SK-N-SH (cell line): ENCODE measurements around the gene CCDC70. TPM values are rescaled to one million over a fixed set of nuclear protein-coding genes. Genes with fewer than 3 reads are reported as not detected.

Source experiments
- CTCF ChIA-PET: fragments of 300-600, 350-600 bp; formaldehyde crosslinking; extraction: SDS; loops from one replicate; lab custom pipeline; 2021; lab: Yijun Ruan, JAX
- POLR2A ChIA-PET: fragments of 350-600 bp; sonication (Branson Sonifier 250); formaldehyde crosslinking; extraction: SDS; loops from one replicate; lab custom pipeline; 2020; ENCODE audit warnings: antibody characterized with exemption, inconsistent platforms; lab: Yijun Ruan, JAX
- DNase-seq: peaks from one replicate; pipeline ENCODE4 v3.0.0; 2012
- H2AFZ ChIP-seq: fragments of 200-600 bp; sonication (generic); 2 replicates; pipeline ENCODE4 v1.8.1; 2016; ENCODE audit warnings: antibody characterized with exemption, mild to moderate bottlenecking, low read depth
- H3F3A ChIP-seq: fragments of 200-600 bp; sonication (generic); replicated peaks from 2 replicates; pipeline ENCODE3; 2016; ENCODE audit warnings: antibody characterized with exemption, mild to moderate bottlenecking; ENCODE audit not compliant: insufficient read depth
- H3K27ac ChIP-seq, 2 experiments: fragments of 200-500 bp in 1 of 2; fragments of 200-600 bp in 1 of 2; sonication (Bioruptor generic) in 1 of 2; sonication (generic), shearing (Covaris generic) in 1 of 2; 2 replicates each; pipeline versions ENCODE4 v1.5.1 to v1.6.1; 2014 to 2016; ENCODE audit warnings: low read depth in 2 of 2, inconsistent platforms in 1 of 2, low read length in 1 of 2, mild to moderate bottlenecking in 1 of 2, mixed read lengths in 1 of 2
- H3K27me3 ChIP-seq: fragments of 200-600 bp; sonication (generic), shearing (Covaris generic); 2 replicates; pipeline ENCODE4 v1.6.1; 2016; ENCODE audit warnings: mixed run types; ENCODE audit not compliant: insufficient read depth
- H3K36me3 ChIP-seq, 2 experiments: fragments of 200-500 bp in 1 of 2; fragments of 200-600 bp in 1 of 2; sonication (Bioruptor generic) in 1 of 2; sonication (generic) in 1 of 2; replicated peaks in 1 of 2; 2 replicates each; pipeline versions ENCODE3 to v1.5.1; 2014 to 2016; ENCODE audit warnings: low read length in 1 of 2, mild to moderate bottlenecking in 1 of 2; ENCODE audit not compliant: insufficient read depth in 2 of 2, control insufficient read depth in 1 of 2
- H3K4me1 ChIP-seq, 2 experiments: fragments of 200-500 bp in 1 of 2; fragments of 200-600 bp in 1 of 2; sonication (Bioruptor generic) in 1 of 2; sonication (generic), shearing (Covaris generic) in 1 of 2; 2 replicates each; pipeline versions ENCODE4 v1.5.1 to v1.6.1; 2014 to 2016; ENCODE audit warnings: low read depth in 1 of 2, low read length in 1 of 2, mixed run types in 1 of 2; ENCODE audit not compliant: insufficient read depth in 2 of 2, control insufficient read depth in 1 of 2
- H3K4me2 ChIP-seq: fragments of 200-600 bp; sonication (generic), shearing (Covaris generic); 2 replicates; pipeline ENCODE4 v1.6.1; 2017; ENCODE audit warnings: mixed run types
- H3K4me3 ChIP-seq, 2 experiments: fragments of 200-500 bp in 1 of 2; fragments of 200-600 bp in 1 of 2; sonication (Bioruptor generic) in 1 of 2; sonication (generic), shearing (Covaris generic) in 1 of 2; 2 replicates each; pipeline versions ENCODE4 v1.5.1 to v1.8.1; 2014 to 2016; ENCODE audit warnings: low read depth in 2 of 2, inconsistent platforms in 1 of 2, low read length in 1 of 2, mild to moderate bottlenecking in 1 of 2, mixed read lengths in 1 of 2, moderate library complexity in 1 of 2
- H3K79me2 ChIP-seq: fragments of 200-600 bp; sonication (generic); 2 replicates; pipeline ENCODE4 v1.8.1; 2017; ENCODE audit warnings: mild to moderate bottlenecking; ENCODE audit not compliant: insufficient read depth
- H3K9ac ChIP-seq: fragments of 200-600 bp; sonication (generic); 2 replicates; pipeline ENCODE4 v1.6.1; 2017; ENCODE audit warnings: mixed run types
- H3K9me2 ChIP-seq: fragments of 200-600 bp; sonication (generic); 2 replicates; pipeline ENCODE4 v1.6.1; 2017; ENCODE audit warnings: mixed run types
- H3K9me3 ChIP-seq: fragments of 200-600 bp; sonication (generic); 2 replicates; pipeline ENCODE4 v1.6.1; 2017; ENCODE audit warnings: mixed run types, mild to moderate bottlenecking, moderate library complexity
- H4K20me1 ChIP-seq: fragments of 200-600 bp; sonication (generic); 2 replicates; pipeline ENCODE4 v1.6.1; 2017; ENCODE audit warnings: mild to moderate bottlenecking, mixed run types; ENCODE audit not compliant: insufficient read depth
- CHD2 ChIP-seq: fragments of 150-350 bp; IDR thresholded peaks from 2 replicates; pipeline ENCODE4 v1.6.1; 2018; ENCODE audit warnings: low read length; ENCODE audit not compliant: partially characterized antibody
- CTCF ChIP-seq: fragments of 200-600 bp; sonication (generic); IDR thresholded peaks from 2 replicates; pipeline ENCODE4 v1.6.1; 2017; ENCODE audit warnings: antibody characterized with exemption, mild to moderate bottlenecking, moderate library complexity
- ELF1 ChIP-seq: IDR thresholded peaks from 2 replicates; pipeline ENCODE4 v1.4.0; 2012
- EP300 ChIP-seq, 2 experiments: IDR thresholded peaks; 2 replicates each; pipeline versions ENCODE4 v1.4.0 to v1.6.1; 2012; ENCODE audit warnings: borderline replicate concordance in 1 of 2, low read depth in 1 of 2, low read length in 1 of 2
- FOXJ3 ChIP-seq: sonication (generic); formaldehyde crosslinking; IDR thresholded peaks from 2 replicates; pipeline ENCODE4 v1.5.1; 2020; ENCODE audit warnings: mild to moderate bottlenecking, missing genetic modification reagents
- GABPA ChIP-seq: IDR thresholded peaks from 2 replicates; pipeline ENCODE4 v1.4.0; 2012; ENCODE audit warnings: low read depth, mild to moderate bottlenecking
- JUND ChIP-seq: IDR thresholded peaks from 2 replicates; pipeline ENCODE4 v1.4.0; 2012
- MEF2A ChIP-seq: IDR thresholded peaks from 2 replicates; pipeline ENCODE4 v1.4.0; 2012; ENCODE audit warnings: low read depth, borderline replicate concordance
- MXI1 ChIP-seq: IDR thresholded peaks from 2 replicates; pipeline ENCODE4 v1.6.1; 2012; ENCODE audit warnings: mild to moderate bottlenecking, low read depth, low read length, improper control_type of control experiment
- RAD21 ChIP-seq: IDR thresholded peaks from 2 replicates; pipeline ENCODE4 v1.6.1; 2012; ENCODE audit warnings: mild to moderate bottlenecking, low read length
- SMC3 ChIP-seq: IDR thresholded peaks from 2 replicates; pipeline ENCODE4 v1.6.1; 2012; ENCODE audit warnings: low read depth, low read length, improper control_type of control experiment
- YY1 ChIP-seq: IDR thresholded peaks from 2 replicates; pipeline ENCODE4 v1.4.0; 2012; ENCODE audit warnings: low read depth, mild to moderate bottlenecking
- ZBTB33 ChIP-seq: IDR thresholded peaks from 2 replicates; pipeline ENCODE4 v1.4.0; 2012; ENCODE audit warnings: low read depth, borderline replicate concordance
- WGBS: methylation state at CpG from one replicate; pipeline ENCODE4 v1.1.6; 2017; ENCODE audit warnings: low lambda C conversion rate; 5-methylcytosine and 5-hydroxymethylcytosine counted together
- polyA plus RNA-seq, 3 experiments: library from polyadenylated mRNA; depleted of rRNA; stranded (reverse); fragments of >200 nt; gene quantifications; 2 replicates each; pipeline ENCODE4 v1.2.3, GENCODE V29; 2012
- TF ChIP-seq, protein P1 (sequence below): IDR thresholded peaks from 2 replicates; pipeline ENCODE4; 2012

Gene CCDC70
- polyA plus RNA-seq, 1 of the 3 experiments (the other 2 are of a cell fraction): not detected

GRCh38 chr13:51841732-51842131 is 20.0 kb upstream of the CCDC70 start:
- H3K9me2 ChIP-seq: no peaks in the 10 kb centered on the region
- no peak overlapping the region for H3K27ac ChIP-seq
- TF ChIP-seq SMC3 (no peak), CHD2 (no peak), EP300 (IDR thresholded peaks at IDR 0.05; ENCODE audit: borderline replicate concordance in 1 of 2, low read depth in 1 of 2, low read length in 1 of 2) (no peak), ELF1 (no peak), GABPA (no peak)
- TF ChIP-seq, protein P1, sequence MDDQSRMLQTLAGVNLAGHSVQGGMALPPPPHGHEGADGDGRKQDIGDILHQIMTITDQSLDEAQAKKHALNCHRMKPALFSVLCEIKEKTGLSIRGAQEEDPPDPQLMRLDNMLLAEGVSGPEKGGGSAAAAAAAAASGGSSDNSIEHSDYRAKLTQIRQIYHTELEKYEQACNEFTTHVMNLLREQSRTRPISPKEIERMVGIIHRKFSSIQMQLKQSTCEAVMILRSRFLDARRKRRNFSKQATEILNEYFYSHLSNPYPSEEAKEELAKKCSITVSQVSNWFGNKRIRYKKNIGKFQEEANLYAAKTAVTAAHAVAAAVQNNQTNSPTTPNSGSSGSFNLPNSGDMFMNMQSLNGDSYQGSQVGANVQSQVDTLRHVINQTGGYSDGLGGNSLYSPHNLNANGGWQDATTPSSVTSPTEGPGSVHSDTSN: no peak
- no peak overlapping the region for H3K4me3 ChIP-seq
- peaks cover 2 to 8% of the 10 kb centered on the region in 2 experiments; a peak in 1 of 4 replicates for H3K4me1 ChIP-seq
- H3K9ac ChIP-seq: no peak overlapping the region
- POLR2A ChIA-PET: no interaction called here
- no peaks in the 10 kb centered on the region for H3K9me3 ChIP-seq
- no peak for DNase-seq
- H2AFZ ChIP-seq: no peak overlapping the region
- no peak overlapping the region for H3K4me2 ChIP-seq
- no peaks in the 10 kb centered on the region for H3K36me3 ChIP-seq
- no peaks in the 10 kb centered on the region for H3F3A ChIP-seq
- no peaks in the 10 kb centered on the region for H3K27me3 ChIP-seq
- CTCF ChIA-PET: interaction anchor here (1.1 kb wide), 1 partner anchor 27 kb away, joined by 4 read pairs; no protein-coding TSS in a partner anchor
- H3K79me2 ChIP-seq: no peaks in the 10 kb centered on the region
- 73% methylated on average over 6 of the region's 6 CpGs for WGBS
- no peaks in the 10 kb centered on the region for H4K20me1 ChIP-seq

- 36% methylated on average over 3 of the region's 3 CpGs for WGBS
- H3K27ac ChIP-seq: no peak overlapping the region
- H3K27me3 ChIP-seq: no peaks in the 10 kb centered on the region
- no peaks in the 10 kb centered on the region for H4K20me1 ChIP-seq
- peaks cover 2% of the 10 kb centered on the region in 2 experiments; a peak in 2 of 4 replicates for H3K4me1 ChIP-seq
- ChIA-PET POLR2A (no interaction called here), CTCF (interaction anchor here (1.1 to 1.6 kb wide), 4 partner anchors 28 to 285 kb away, joined by 3 to 6 read pairs (median 5); partner anchors contain the start of gene NEK5)
- H3F3A ChIP-seq: no peaks in the 10 kb centered on the region
- no peak overlapping the region for H3K4me3 ChIP-seq
- no peaks in the 10 kb centered on the region for H3K9me3 ChIP-seq
- H3K9me2 ChIP-seq: no peaks in the 10 kb centered on the region
- no peak overlapping the region for H3K9ac ChIP-seq
- no peak for TF ChIP-seq JUND
- TF ChIP-seq, all 33 proteins: peak for 0
- Histone ChIP-seq H3K79me2 (no peaks in the 10 kb centered on the region), H3K36me3 (no peaks in the 10 kb centered on the region), H2AFZ (no peak overlapping the region), H3K4me2 (no peak overlapping the region)
- no peak for DNase-seq
Observed at GRCh38 chr13:51843529-51843928, 18.2 kb upstream of the CCDC70 start.

DNA sequence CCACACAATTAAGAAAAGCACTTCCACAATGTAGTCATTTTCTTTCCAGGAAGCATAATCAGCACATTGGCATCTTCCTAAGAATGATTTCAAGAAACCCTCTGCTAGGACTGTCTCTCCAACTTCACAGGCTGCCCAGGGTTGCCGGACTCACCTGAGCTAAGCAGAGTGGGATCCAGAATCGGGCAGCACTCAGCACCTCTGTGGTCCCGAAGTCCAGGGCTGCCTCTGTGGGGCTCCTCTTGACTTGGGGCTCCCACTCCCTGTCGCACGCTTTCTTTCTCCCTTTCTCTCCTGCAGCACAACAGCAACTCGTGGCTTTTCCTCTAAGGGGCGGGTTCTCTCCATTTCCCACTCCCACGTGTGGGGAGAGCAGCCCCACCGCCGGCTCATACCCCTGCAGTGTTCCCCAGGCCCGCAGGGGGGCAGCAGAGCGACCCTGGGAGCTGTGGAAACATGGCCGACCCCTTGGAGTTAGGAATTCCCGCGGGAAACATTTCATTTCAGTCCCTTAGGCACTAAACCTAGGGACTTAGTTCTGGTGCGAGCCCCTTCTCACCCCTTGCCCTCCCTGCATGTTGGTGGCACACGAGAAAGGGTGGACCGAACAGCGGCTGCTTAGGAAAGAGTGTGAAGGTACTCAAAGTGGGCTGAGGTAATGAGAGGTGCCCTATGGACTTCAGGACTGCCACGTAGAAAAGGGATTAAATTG is 16.8 kb upstream of the CCDC70 start, which contains the start of gene TMEM272:
Gene TMEM272 (minus strand): TSS at position 316 of the 712 bp plus-strand sequence. CDS start 6,647 bp downstream, outside the sequence.
- H3K4me3 ChIP-seq: peak within 1 kb of the TSS; percentile 25 to 57
- CTCF ChIA-PET: interaction anchor here (0.6 to 4.8 kb wide), 12 partner anchors 8 to 154 kb away, joined by 3 to 36 read pairs (median 4); no protein-coding TSS in a partner anchor

More for the DNA sequence above, 16.8 kb upstream of the CCDC70 start, which contains the start of gene TMEM272:
- Histone ChIP-seq H3K27ac (no peak within 1 kb of the TSS), H4K20me1 (no peaks in the 10 kb centered on the region), H3K4me1 (peaks cover 2 to 7% of the 10 kb centered on the region in 2 experiments; a peak in 2 of 4 replicates), H3K9me2 (no peaks in the 10 kb centered on the region), H3K9ac (no peak within 1 kb of the TSS), H3F3A (peaks cover 3% of the 10 kb centered on the region), H3K4me2 (peak within 1 kb of the TSS; percentile 69), H3K36me3 (no peaks in the 10 kb centered on the region), H3K9me3 (no peaks in the 10 kb centered on the region), H3K27me3 (no peaks in the 10 kb centered on the region), H3K79me2 (no peaks in the 10 kb centered on the region), H2AFZ (peak within 1 kb of the TSS; percentile 90; the same call in 1 of the 2 replicates)
- POLR2A ChIA-PET: no interaction called here
- peak; percentile 87 for DNase-seq
- TF ChIP-seq YY1 (peak; percentile 90), CTCF (peak; percentile 84), ZBTB33 (no peak), MEF2A (no peak), MXI1 (peak; percentile 59), RAD21 (peak; percentile 51), ELF1 (no peak), FOXJ3 (CRISPR knock-in tag) (no peak), SMC3 (peak; percentile 45)
- WGBS: 28% methylated on average over 20 of the region's 20 CpGs
